Fibroblast of the conjunctiva (primary cell): ENCODE results near the gene MYMX.

ENCODE experiments used
- DNase-seq: peaks from one replicate; pipeline ENCODE4 v3.0.0-alpha.2; 2010; ENCODE audit warnings: low read depth

MYMX gene

GRCh38 chr6:44232676-44233566 is 16.2 kb downstream of the MYMX start:
- DNase-seq: no peak

GRCh38 chr6:44233567-44234100 is 16.9 kb downstream of the MYMX start:
- DNase-seq: no peak

GRCh38 chr6:44234101-44235025 is 17.6 kb downstream of the MYMX start:
- peak; percentile 63 for DNase-seq

GRCh38 chr6:44235269-44235668 is 18.5 kb downstream of the MYMX start:
- no peak for DNase-seq

- DNase-seq: no peak
Observed at GRCh38 chr6:44235891-44236516, 19.3 kb downstream of the MYMX start.

GRCh38 chr6:44237021-44237812 is 20.5 kb downstream of the MYMX start:
- DNase-seq: peak; percentile 86

- DNase-seq: no peak
Observed at GRCh38 chr6:44237813-44238433, 21.2 kb downstream of the MYMX start.

GRCh38 chr6:44238687-44239350 is 22.1 kb downstream of the MYMX start:
- DNase-seq: no peak

GRCh38 chr6:44243345-44243744 is 26.6 kb downstream of the MYMX start:
- no peak for DNase-seq

- DNase-seq: no peak
Observed at GRCh38 chr6:44245391-44245911, 28.7 kb downstream of the MYMX start.

- DNase-seq: no peak
Observed at GRCh38 chr6:44245912-44246662, 29.4 kb downstream of the MYMX start.

GRCh38 chr6:44246663-44247337 is 30.1 kb downstream of the MYMX start, which contains the start of gene HSP90AB1:
Gene HSP90AB1 (plus strand): TSS chr6:44247101. CDS start chr6:44248630, 1,529 bp downstream.
- peak; percentile 97 for DNase-seq

- no peak for DNase-seq
Observed at GRCh38 chr6:44247338-44248302, 30.9 kb downstream of the MYMX start.

- DNase-seq: no peak
Observed at GRCh38 chr6:44248579-44248978, 31.9 kb downstream of the MYMX start.

- DNase-seq: no peak
Observed at GRCh38 chr6:44249082-44249748, 32.5 kb downstream of the MYMX start.

- DNase-seq: no peak
Observed at GRCh38 chr6:44250067-44250717, 33.5 kb downstream of the MYMX start.
